GM10266 (cell line): Measurements from ENCODE around the gene DOHH.

Source experiments
- DNase-seq: peaks from one replicate; pipeline ENCODE4 v3.0.0; 2012; ENCODE audit errors: extremely low spot score
- CTCF ChIP-seq: IDR thresholded peaks from 2 replicates; pipeline ENCODE4 v1.5.1; 2012; ENCODE audit warnings: mild to moderate bottlenecking, low read depth; ENCODE audit not compliant: control insufficient read depth, insufficient read depth; ENCODE audit errors: missing control alignments

DOHH gene

DNA sequence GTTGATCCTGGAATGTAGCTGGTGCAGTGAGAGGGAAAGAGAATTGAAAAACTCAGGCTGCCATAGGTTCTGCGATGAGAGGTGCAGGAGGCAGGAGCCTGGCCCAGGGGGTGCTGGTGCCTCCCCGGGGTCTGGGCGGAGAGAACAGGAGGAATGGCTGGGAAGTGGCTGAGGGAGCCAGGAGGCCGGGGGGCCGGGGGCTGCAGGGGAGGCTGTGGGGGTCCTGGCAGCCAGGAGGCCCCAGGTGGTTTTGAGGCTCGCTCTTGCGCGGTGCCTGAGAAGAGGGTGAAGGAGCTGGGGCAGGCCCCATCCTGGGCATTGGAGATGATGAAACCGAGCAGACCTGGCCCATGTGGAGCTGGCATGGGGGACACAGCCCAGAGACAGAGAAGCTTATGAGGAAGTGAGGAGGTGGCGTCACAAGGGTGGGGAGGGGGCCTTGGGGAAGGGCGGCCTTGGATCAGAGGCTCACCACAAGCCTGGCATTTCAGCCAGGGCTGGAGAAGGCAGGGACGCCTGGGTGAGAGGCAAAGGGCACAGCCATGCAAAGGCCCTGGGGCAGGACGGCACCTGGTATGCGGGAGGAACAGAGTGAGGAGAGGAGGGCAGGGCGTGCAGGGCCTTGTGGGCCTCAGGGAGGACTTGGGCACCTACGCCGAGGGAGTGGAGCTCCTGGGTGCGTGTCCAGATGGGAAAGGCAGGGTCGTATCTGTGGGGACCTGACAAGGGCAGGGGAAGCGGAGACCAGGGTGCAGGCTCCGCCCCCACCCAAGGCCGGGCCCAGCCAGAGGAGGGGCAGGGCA lies 37.2 kb upstream of the DOHH start:
- no peak for DNase-seq
- no peak for TF ChIP-seq CTCF

GRCh38 chr19:3537101-3537437 lies 36.6 kb upstream of the DOHH start:
- no peak for TF ChIP-seq CTCF
- DNase-seq, result no peak

GRCh38 chr19:3536429-3537100 lies 36.1 kb upstream of the DOHH start:
- no peak for DNase-seq
- TF ChIP-seq CTCF, result no peak

DNA sequence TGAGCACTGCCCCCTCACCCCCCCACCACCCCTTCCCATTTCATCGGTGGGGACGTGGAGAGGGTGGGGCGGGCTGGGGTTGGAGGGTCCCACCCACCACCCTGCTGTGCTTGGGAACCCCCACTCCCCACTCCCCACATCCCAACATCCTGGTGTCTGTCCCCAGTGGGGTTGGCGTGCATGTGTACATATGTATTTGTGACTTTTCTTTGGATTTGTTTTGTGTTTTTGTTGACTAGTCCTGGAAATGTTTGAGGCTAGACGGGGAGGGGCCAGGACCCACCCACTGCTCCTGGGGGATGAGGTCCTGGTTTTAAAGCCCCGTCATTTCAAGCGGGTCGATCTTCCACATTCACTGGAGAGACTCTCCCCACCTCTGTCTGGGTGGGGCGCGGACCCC lies 35.5 kb upstream of the DOHH start:
- no peak for TF ChIP-seq CTCF
- no peak for DNase-seq

GRCh38 chr19:3535563-3535965 lies 35.1 kb upstream of the DOHH start:
- no peak for TF ChIP-seq CTCF
- no peak for DNase-seq

- no peak for TF ChIP-seq CTCF
- no peak for DNase-seq
Measured at GRCh38 chr19:3535235-3535535, 34.7 kb upstream of the DOHH start.

DNA sequence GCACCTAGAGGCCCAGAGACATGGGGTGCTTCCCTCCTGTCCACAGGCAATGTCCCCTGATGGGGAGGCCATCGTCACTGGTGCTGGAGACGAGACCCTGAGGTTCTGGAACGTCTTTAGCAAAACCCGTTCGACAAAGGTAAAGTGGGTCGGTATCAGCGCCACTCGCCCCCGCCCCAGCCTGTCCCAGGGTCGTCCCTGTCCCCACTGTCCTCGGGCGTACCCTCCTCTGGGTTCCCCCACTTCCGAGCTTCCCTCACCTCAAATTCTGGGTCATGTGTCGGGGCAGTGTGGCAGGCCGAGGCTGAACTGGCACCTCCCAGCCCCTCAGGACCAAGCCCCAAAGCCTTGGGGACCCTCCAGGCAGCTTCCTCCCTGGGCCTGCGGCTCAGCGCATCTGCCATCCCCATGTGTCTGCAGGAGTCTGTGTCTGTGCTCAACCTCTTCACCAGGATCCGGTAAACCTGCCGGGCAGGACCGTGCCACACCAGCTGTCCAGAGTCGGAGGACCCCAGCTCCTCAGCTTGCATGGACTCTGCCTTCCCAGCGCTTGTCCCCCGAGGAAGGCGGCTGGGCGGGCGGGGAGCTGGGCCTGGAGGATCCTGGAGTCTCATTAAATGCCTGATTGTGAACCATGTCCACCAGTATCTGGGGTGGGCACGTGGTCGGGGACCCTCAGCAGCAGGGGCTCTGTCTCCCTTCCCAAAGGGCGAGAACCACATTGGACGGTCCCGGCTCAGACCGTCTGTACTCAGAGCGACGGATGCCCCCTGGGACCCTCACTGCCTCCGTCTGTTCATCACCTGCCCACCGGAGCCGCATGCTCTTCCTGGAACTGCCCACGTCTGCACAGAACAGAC lies 34.1 kb upstream of the DOHH start:
- no peak for TF ChIP-seq CTCF
- no peak for DNase-seq
